Central memory CD8-positive, alpha-beta T cell (primary cell): ENCODE results near the gene ANKRD53.
"Not testable (repeated sequence)": the region's sequence is repeated elsewhere in the genome, so short reads cannot be mapped to it uniquely, and the experiment has no call there.

Experiments used
- ATAC-seq: fragments of 150-1000 bp; cut with Tn5 transposase; replicated peaks from 2 replicates; pipeline ENCODE4 v1.10.0; 2022; ENCODE audit warnings: mild to moderate bottlenecking, moderate FRiP score, moderate number of reproducible peaks; ENCODE audit not compliant: poor library complexity, severe bottlenecking; ENCODE audit errors: extremely low read depth
- DNase-seq, 2 donors: peaks; one replicate each; pipeline ENCODE4 v3.0.0; 2021; ENCODE audit warnings: low spot score in 2 of 2
- H3K27ac Mint-ChIP-seq: one replicate; pipeline ENCODE4 v1.8.0; 2022; ENCODE audit warnings: low read depth, mild to moderate bottlenecking, moderate library complexity, mixed read lengths
- H3K27me3 Mint-ChIP-seq: one replicate; pipeline ENCODE4 v1.8.0; 2022; ENCODE audit warnings: mixed read lengths
- H3K36me3 Mint-ChIP-seq: one replicate; pipeline ENCODE4 v1.8.0; 2022; ENCODE audit warnings: mild to moderate bottlenecking, moderate library complexity, mixed read lengths; ENCODE audit not compliant: insufficient read depth
- H3K4me1 Mint-ChIP-seq: one replicate; pipeline ENCODE4 v1.8.0; 2022; ENCODE audit warnings: mixed read lengths
- H3K4me3 Mint-ChIP-seq: one replicate; pipeline ENCODE4 v1.8.0; 2022; ENCODE audit warnings: mild to moderate bottlenecking, moderate library complexity, mixed read lengths
- H3K9me3 Mint-ChIP-seq: one replicate; pipeline ENCODE4 v1.8.0; 2022; ENCODE audit warnings: mixed read lengths

The ANKRD53 gene

DNA sequence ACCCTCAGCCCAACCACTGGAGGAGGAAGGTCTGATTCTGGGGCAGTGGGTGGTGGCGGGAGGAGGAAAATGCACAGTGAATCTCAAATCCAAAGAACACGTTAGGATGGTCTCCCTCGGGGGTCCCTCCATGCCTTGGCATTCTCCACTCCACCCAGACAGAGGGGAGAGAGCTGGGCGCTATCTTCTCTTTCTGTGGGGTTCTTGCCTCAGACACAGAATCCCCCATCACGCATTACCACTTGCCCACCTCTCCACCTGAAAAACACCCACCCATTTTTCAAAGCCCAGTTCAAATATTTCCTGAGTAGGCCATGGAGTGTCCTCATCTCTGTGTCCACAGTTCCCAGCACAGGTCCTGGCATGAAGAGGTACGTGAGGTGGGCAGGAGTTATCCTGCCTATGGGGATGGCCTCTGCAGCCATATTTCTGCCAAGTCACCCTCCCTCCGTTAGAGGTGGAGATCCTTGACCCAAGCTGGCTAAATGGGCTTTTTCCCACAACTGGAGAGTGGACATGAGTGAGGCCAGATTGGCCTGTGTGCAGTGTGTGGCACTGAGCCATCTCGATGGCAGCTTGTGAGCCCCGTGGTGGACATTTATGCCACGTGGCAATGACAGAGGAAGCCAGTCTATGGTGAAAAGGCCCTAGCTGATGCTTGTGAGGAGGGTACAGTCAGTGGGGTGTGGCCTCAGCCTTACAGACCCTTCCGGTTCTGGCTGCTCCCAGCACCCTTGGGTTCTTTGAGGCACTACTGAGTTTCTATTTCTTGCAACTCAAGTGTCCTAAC lies 25.7 kb downstream of the ANKRD53 start:
- no peak for DNase-seq
- Mint-ChIP-seq H3K27me3 (peaks cover 10% of the 10 kb centered on the region), H3K36me3 (no peaks in the 10 kb centered on the region), H3K27ac (no peak overlapping the region), H3K4me1 (peaks cover 6% of the 10 kb centered on the region), H3K9me3 (no peaks in the 10 kb centered on the region), H3K4me3 (no peak overlapping the region)
- ATAC-seq, result no peak

DNA sequence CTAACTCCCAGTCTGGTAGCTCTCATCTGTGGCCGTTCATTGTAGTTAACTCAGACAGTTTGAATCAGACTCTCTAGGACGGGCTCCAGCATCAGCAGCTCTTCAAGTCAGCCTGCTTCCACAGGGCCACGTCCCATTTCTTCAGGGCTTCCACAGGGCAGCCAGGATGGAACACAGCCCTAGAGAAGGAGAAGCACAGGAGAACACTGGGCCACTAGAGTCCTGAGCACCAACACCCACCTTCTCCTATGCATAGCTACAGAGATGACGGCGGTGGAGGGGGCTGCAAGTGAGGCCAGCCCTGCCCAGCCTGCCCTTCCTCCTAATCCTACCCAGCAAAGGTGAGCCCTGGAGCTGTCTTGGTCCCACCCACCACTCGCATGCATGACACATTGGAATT lies 26.4 kb downstream of the ANKRD53 start:
- Mint-ChIP-seq H3K27ac (no peak overlapping the region), H3K9me3 (no peaks in the 10 kb centered on the region), H3K36me3 (no peaks in the 10 kb centered on the region), H3K4me1 (peaks cover 6% of the 10 kb centered on the region), H3K4me3 (no peak overlapping the region), H3K27me3 (peaks cover 17% of the 10 kb centered on the region)
- no peak for ATAC-seq
- DNase-seq, result no peak

DNA sequence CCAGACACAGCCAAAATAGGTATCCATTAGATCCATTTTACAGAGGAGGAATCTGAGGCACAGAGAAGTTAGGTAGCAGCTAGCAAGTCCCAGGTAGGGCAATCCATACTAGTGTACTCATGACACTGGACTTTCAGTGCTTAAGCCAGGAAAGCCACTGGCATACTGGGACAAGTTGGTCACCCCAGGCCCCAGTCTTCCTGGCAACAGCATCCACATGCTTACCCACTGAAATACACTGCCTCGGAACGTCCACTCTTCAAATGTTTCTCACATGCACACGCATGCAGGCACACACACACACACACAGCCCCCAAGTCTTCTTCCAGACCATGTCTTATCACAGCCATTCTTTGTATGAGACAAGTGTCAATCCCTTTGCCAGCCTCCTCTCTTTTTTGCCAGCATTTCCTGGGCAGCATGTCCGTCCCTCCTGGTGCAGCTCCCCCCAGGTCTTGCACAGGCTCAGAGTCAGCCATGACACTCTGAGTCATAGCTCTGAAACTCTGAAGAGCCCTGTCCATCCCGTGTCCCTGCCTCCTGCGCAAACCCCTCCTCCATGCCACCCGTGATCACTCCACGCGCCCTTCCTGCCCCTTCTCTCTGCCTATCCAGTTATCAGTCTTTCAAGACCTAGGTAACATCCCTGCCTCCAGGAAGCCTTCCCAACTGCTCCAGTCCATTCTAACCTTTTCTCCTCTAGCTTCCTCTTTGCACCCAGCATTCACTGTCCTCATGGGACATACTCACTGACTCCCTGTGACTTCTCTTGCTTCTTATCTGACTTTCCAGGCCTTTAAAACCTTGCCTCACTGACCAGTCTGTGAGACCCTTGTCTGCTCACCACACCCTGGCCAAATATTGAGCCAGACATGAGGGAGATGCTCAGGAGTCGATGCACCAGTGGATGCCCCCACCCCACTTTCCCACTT lies 27.1 kb downstream of the ANKRD53 start:
- no peak for DNase-seq
- Mint-ChIP-seq H3K27me3 (peaks cover 24% of the 10 kb centered on the region), H3K36me3 (no peaks in the 10 kb centered on the region), H3K4me1 (peaks cover 6% of the 10 kb centered on the region), H3K9me3 (no peaks in the 10 kb centered on the region), H3K27ac (no peak overlapping the region), H3K4me3 (no peak overlapping the region)
- no peak for ATAC-seq

- no peaks in the 10 kb centered on the region for H3K9me3 Mint-ChIP-seq
- no peaks in the 10 kb centered on the region for H3K4me1 Mint-ChIP-seq
- H3K27ac Mint-ChIP-seq, result no peak overlapping the region
- H3K27me3 Mint-ChIP-seq, result peaks cover 32% of the 10 kb centered on the region
- ATAC-seq, result no peak
- no peak for DNase-seq
- no peak overlapping the region for H3K4me3 Mint-ChIP-seq
- no peaks in the 10 kb centered on the region for H3K36me3 Mint-ChIP-seq
Measured at GRCh38 chr2:71006323-71006722, 27.9 kb downstream of the ANKRD53 start.

DNA sequence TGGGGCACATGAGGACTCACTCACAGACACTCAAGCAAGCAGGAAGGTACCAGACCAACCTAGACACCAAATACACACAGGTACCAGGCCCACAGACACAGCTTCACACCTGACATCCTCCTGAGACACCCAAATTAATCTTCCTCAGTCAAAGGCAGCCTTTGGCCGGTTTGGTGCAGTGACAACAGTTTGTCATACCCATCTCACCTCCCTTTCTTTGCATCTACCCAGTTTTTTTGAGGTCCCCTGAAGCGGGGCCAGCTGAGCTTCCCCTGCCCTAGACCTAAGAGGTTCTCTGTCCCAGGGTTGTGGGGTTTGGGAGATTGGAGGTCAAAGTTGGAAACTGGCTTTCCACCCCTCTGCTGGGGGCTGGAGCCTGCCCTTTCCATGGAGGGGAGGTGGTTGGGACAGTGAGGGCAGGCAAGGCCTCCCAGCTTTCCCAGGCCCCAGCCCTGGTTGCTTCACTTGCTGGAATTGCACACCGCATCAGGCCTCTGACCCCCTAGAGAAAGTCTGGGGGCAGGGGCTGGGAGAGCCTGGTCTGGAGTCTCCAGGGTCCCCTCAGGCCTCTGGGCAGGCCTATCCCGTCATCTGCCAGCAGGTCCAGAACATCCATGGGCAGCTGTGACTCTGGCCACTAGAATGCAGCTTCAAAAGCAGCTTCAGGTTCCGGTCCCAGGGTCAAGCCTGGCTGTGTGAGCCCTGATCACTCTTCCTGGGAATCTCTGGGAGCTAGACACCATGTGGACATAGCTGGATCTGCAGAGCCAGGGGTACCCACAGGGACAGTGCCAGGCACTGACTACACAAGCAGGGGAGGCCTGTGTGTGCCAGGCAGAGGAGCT lies 28.7 kb downstream of the ANKRD53 start:
- no peak overlapping the region for H3K27ac Mint-ChIP-seq
- H3K36me3 Mint-ChIP-seq, result no peaks in the 10 kb centered on the region
- no peak overlapping the region for H3K4me3 Mint-ChIP-seq
- H3K27me3 Mint-ChIP-seq, result peaks cover 41% of the 10 kb centered on the region
- H3K4me1 Mint-ChIP-seq, result peaks cover 5% of the 10 kb centered on the region
- ATAC-seq, result no peak
- no peak for DNase-seq
- H3K9me3 Mint-ChIP-seq, result no peaks in the 10 kb centered on the region

- DNase-seq, result no peak
- H3K36me3 Mint-ChIP-seq, result no peaks in the 10 kb centered on the region
- ATAC-seq, result no peak
- H3K9me3 Mint-ChIP-seq, result no peaks in the 10 kb centered on the region
- no peak overlapping the region for H3K27ac Mint-ChIP-seq
- peaks cover 43% of the 10 kb centered on the region for H3K27me3 Mint-ChIP-seq
- H3K4me1 Mint-ChIP-seq, result peaks cover 5% of the 10 kb centered on the region
- no peak overlapping the region for H3K4me3 Mint-ChIP-seq
Measured at GRCh38 chr2:71008342-71008741, 29.9 kb downstream of the ANKRD53 start.

DNA sequence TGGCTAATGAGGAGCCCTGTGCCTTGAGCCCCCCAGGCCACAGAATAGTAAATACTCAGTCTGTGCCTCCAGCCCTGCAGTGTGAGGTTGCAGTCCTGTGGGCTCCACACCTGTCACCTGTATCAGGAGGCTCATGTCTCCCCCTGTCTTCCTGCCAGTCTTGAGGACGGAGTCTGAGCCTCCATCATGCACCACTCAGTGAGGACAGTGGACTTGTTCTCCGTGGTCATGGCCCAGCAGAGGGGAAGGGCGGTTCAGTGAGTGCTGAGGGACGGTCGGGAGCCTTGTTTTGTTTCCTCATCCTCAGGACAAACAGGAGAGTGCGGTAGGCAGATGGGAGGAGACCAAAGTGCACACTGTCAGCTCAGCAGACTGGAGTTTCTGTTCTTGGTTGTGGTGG lies 33.4 kb downstream of the ANKRD53 start:
- peaks cover 43% of the 10 kb centered on the region for H3K27me3 Mint-ChIP-seq
- H3K27ac Mint-ChIP-seq, H3K9me3 Mint-ChIP-seq, ATAC-seq, H3K4me1 Mint-ChIP-seq, DNase-seq, H3K36me3 Mint-ChIP-seq, H3K4me3 Mint-ChIP-seq: not testable (repeated sequence)

- Mint-ChIP-seq H3K4me1 (peaks cover 7% of the 10 kb centered on the region), H3K9me3 (no peaks in the 10 kb centered on the region), H3K36me3 (no peaks in the 10 kb centered on the region), H3K27me3 (peaks cover 14% of the 10 kb centered on the region), H3K4me3 (no peak overlapping the region), H3K27ac (no peak overlapping the region)
- DNase-seq (no peak), ATAC-seq (no peak)
Measured at GRCh38 chr2:71018625-71019024, 40.2 kb downstream of the ANKRD53 start.

DNA sequence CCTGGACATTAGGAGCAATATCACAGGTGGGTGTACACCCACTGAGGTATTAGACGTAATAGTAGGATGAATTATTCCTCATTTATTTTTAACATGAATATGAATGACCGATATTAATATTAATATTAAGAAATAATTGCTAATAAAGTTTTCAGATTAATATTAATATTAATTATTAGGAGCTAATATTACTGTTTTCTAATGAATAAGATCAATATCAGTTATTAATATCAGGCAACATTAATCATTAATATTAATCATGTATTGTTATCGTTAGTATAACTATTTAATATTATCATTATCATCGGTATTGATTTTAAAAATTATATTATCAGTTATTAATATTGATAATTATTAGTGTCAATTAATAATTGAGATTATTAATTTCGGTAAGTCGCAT lies 41.6 kb downstream of the ANKRD53 start:
- not testable (repeated sequence) for H3K4me1 Mint-ChIP-seq, H3K9me3 Mint-ChIP-seq, DNase-seq, H3K4me3 Mint-ChIP-seq, H3K36me3 Mint-ChIP-seq, H3K27ac Mint-ChIP-seq, ATAC-seq
- peaks cover 16% of the 10 kb centered on the region for H3K27me3 Mint-ChIP-seq

- not testable (repeated sequence) for H3K9me3 Mint-ChIP-seq, H3K27ac Mint-ChIP-seq, H3K4me1 Mint-ChIP-seq, H3K4me3 Mint-ChIP-seq, H3K36me3 Mint-ChIP-seq, DNase-seq, ATAC-seq
- H3K27me3 Mint-ChIP-seq, result peaks cover 24% of the 10 kb centered on the region
Measured at GRCh38 chr2:71021394-71021793, 43.0 kb downstream of the ANKRD53 start.

DNA sequence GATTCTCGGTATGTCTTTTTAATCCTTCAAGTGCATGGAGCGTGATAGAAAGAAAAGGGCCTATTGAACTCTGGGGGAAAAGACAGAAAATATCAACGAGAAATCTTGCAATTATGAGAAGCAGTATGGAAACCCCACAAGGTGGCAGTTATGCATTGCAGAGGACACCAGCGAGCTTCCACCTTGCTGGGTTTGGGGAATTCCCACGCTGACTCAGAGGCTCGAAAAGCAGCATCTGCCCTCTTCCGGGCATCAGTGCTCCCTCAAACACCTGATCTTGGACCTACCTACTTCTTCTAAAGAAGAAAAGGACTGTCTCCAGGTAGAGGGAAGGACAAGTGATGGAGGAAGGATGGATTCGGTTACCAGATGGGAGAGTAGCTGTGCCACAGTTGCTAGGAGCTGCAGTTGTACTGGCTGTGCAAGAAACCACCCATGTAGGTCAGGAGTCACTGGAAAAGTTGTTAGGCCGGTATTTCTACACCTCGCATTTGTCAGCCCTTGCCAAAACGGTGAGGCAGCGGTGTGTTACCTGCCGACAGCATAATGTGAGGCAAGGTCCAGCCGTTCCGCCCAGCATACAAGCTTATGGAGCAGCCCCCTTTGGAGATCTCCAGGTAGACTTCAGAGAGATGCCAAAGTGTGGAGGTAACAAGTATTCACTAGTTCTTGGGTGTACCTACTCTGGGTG lies 45.3 kb downstream of the ANKRD53 start:
- peak in 1 of 2 donors; percentile 19 for DNase-seq
- not testable (repeated sequence) for ATAC-seq, H3K4me1 Mint-ChIP-seq, H3K36me3 Mint-ChIP-seq, H3K4me3 Mint-ChIP-seq, H3K9me3 Mint-ChIP-seq
- Mint-ChIP-seq H3K27ac (peak overlapping the region; percentile 29), H3K27me3 (peaks cover 22% of the 10 kb centered on the region)
